NCI-H226 (cell line): ENCODE data around the gene SRPK3.

Experiments
- DNase-seq: peaks from one replicate; pipeline ENCODE4 v3.0.0-alpha.2; 2015

SRPK3 gene

GRCh38 chrX:153771415-153772315 lies 9.2 kb upstream of the SRPK3 start:
- DNase-seq = no peak

GRCh38 chrX:153772316-153773217 lies 8.3 kb upstream of the SRPK3 start:
- DNase-seq = no peak

- no peak for DNase-seq
Measured at GRCh38 chrX:153773218-153773611, 7.6 kb upstream of the SRPK3 start.

GRCh38 chrX:153773741-153774575 lies 6.9 kb upstream of the SRPK3 start:
- no peak for DNase-seq

GRCh38 chrX:153774576-153775292 lies 6.1 kb upstream of the SRPK3 start:
- no peak for DNase-seq

- DNase-seq = no peak
Measured at GRCh38 chrX:153775293-153776119, 5.3 kb upstream of the SRPK3 start.

- no peak for DNase-seq
Measured at GRCh38 chrX:153776120-153776599, 4.7 kb upstream of the SRPK3 start.

- no peak for DNase-seq
Measured at GRCh38 chrX:153776611-153777045, 4.2 kb upstream of the SRPK3 start.

GRCh38 chrX:153777261-153778090 lies 3.4 kb upstream of the SRPK3 start:
- DNase-seq = no peak

GRCh38 chrX:153778181-153778580 lies 2.7 kb upstream of the SRPK3 start:
- no peak for DNase-seq

GRCh38 chrX:153778684-153779101 lies 2.1 kb upstream of the SRPK3 start:
- DNase-seq = no peak

GRCh38 chrX:153779891-153780677 lies 757 bp upstream of the SRPK3 start:
- no peak for DNase-seq

GRCh38 chrX:153781428-153782047 lies 697 bp downstream of the SRPK3 start:
- no peak for DNase-seq

GRCh38 chrX:153782313-153782712 lies 1.5 kb downstream of the SRPK3 start:
- DNase-seq = no peak

GRCh38 chrX:153782871-153783270 lies 2.0 kb downstream of the SRPK3 start:
- DNase-seq = no peak

GRCh38 chrX:153783378-153784013 lies 2.7 kb downstream of the SRPK3 start:
- DNase-seq = no peak

GRCh38 chrX:153784325-153784967 lies 3.6 kb downstream of the SRPK3 start:
- DNase-seq = no peak

- no peak for DNase-seq
Measured at GRCh38 chrX:153786669-153787068, 5.8 kb downstream of the SRPK3 start.
